Esophagus muscularis mucosa (tissue), 4 donors: ENCODE measurements around the gene VWA3B. TPM values are rescaled to one million over a fixed set of nuclear protein-coding genes. Genes with fewer than 3 reads are reported as not detected.
"Not testable (repeated sequence)": the region's sequence is repeated elsewhere in the genome, so short reads cannot be mapped to it uniquely, and the experiment has no call there.

Experiments
- DNase-seq: peaks from one replicate; pipeline ENCODE4 v3.0.0-alpha.2; 2017; ENCODE audit errors: extremely low spot score
- H3K27ac ChIP-seq, 4 donors: fragments of 200-600 bp; sonication (generic); replicated peaks in 1 of 4; 1 replicate in 3 of 4; 2 replicates in 1 of 4; pipeline ENCODE4 v1.5.1; 2016 to 2019; ENCODE audit warnings: mild to moderate bottlenecking in 1 of 4
- H3K27me3 ChIP-seq, 4 donors: fragments of 200-600 bp; sonication (generic); one replicate each; pipeline versions ENCODE4 v1.5.1 to v1.6.0; 2016 to 2019
- H3K36me3 ChIP-seq, 4 donors: fragments of 200-600 bp; sonication (generic); one replicate each; pipeline ENCODE4 v1.5.1; 2016 to 2019
- H3K4me1 ChIP-seq, 4 donors: fragments of 200-600 bp; sonication (generic); one replicate each; pipeline ENCODE4 v1.5.1; 2016 to 2019
- H3K4me3 ChIP-seq, 4 donors: fragments of 200-600 bp; sonication (generic); 1 replicate in 2 of 4; 2 replicates in 2 of 4; pipeline ENCODE4 v1.5.1; 2016 to 2019; ENCODE audit warnings: mild to moderate bottlenecking in 4 of 4, moderate library complexity in 1 of 4
- H3K9me3 ChIP-seq, 4 donors: fragments of 200-600 bp; sonication (generic); 1 replicate in 3 of 4; 2 replicates in 1 of 4; pipeline ENCODE4 v1.5.1; 2016 to 2019
- EP300 ChIP-seq: sonication (generic); formaldehyde crosslinking; IDR thresholded peaks from one replicate; pipeline ENCODE4 v1.6.1; 2017; ENCODE audit warnings: antibody characterized with exemption
- POLR2A ChIP-seq: fragments of 450-650 bp; IDR thresholded peaks from one replicate; pipeline ENCODE4 v1.6.1; 2017; ENCODE audit warnings: antibody characterized with exemption, moderate library complexity, mild to moderate bottlenecking, low read depth
- POLR2AphosphoS5 ChIP-seq, 2 donors: sonication (generic); formaldehyde crosslinking; IDR thresholded peaks; one replicate each; pipeline ENCODE4 v1.6.1; 2017; ENCODE audit warnings: antibody characterized with exemption in 2 of 2
- WGBS: methylation state at CpG from one replicate; pipeline ENCODE4 v1.1.5; 2018; 5-methylcytosine and 5-hydroxymethylcytosine counted together
- intact Hi-C: fragments of 100-400 bp; cut with DNase I; formaldehyde crosslinking; loops from one replicate; pipeline ENCODE4 v1.15.1; 2023
- total RNA-seq, 4 donors: library from RNA; depleted of rRNA; stranded (reverse); fragments of >200 nt; gene quantifications; one replicate each; pipeline versions ENCODE4 v1.1.0 to v1.2.1, GENCODE V29; 2016
- TF ChIP-seq, protein P1 (sequence below), 3 experiments: fragments of 200-600 bp in 2 of 3; fragments of 450-650 bp in 1 of 3; sonication (generic) in 2 of 3; IDR thresholded peaks; one replicate each; pipeline ENCODE4 v1.5.1; 2017 to 2019; ENCODE audit warnings: antibody characterized with exemption in 3 of 3, mild to moderate bottlenecking in 2 of 3, moderate library complexity in 1 of 3

VWA3B gene
- total RNA-seq, 4 donors from 2014 or later = not detected

DNA sequence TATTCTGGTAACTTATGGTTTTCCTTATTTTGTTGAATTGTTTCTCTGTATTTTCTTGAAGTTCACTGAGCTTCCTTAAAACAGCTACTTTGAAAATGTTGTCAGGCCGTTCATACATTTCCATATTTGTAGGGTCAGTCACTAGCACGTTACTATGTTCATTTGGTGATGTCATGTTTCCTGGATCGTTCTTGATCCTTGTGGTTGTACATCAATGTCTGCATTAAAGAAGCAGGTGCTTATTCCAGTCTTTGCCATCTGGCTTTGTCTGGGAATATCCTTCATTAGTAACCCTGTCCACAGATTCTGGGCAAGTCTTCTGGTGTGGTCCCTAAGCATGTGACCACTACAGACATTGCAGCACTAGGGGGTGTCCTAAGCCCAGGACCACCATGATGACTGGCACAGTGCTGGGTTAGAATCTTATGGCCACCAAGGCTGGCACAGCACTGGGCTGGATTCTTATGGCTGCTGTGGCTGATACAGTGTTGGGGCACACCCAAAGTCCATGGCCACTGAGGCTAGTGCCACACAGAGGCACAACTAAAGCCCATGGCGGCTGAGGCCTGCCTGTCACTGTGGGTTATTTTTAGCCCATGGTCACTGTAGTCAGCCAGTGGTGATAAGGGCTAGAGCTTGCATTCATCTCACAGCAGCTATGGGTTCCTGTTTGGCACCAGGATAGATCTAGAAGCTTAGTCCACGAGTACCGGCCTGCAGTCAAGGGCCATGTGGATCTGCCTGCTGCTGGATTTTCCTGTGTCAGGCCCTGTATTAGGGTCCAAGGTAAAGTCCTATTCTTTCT lies 13.2 kb downstream of the VWA3B start:
- 76% methylated on average over 3 of the region's 6 CpGs for WGBS
- intact Hi-C loops = no loop called here
- no peak for DNase-seq
- Histone ChIP-seq H3K27ac (no peak overlapping the region), H3K36me3 (no peaks in the 10 kb centered on the region), H3K4me3 (no peak overlapping the region), H3K27me3 (no peaks in the 10 kb centered on the region), H3K9me3 (peaks cover 0 to 26% (median 12%) of the 10 kb centered on the region in 4 donors), H3K4me1 (no peaks in the 10 kb centered on the region)
- TF ChIP-seq POLR2A (no peak), POLR2AphosphoS5 (IDR thresholded peaks at IDR 0.05) (no peak), EP300 (no peak)
- TF ChIP-seq, protein P1, sequence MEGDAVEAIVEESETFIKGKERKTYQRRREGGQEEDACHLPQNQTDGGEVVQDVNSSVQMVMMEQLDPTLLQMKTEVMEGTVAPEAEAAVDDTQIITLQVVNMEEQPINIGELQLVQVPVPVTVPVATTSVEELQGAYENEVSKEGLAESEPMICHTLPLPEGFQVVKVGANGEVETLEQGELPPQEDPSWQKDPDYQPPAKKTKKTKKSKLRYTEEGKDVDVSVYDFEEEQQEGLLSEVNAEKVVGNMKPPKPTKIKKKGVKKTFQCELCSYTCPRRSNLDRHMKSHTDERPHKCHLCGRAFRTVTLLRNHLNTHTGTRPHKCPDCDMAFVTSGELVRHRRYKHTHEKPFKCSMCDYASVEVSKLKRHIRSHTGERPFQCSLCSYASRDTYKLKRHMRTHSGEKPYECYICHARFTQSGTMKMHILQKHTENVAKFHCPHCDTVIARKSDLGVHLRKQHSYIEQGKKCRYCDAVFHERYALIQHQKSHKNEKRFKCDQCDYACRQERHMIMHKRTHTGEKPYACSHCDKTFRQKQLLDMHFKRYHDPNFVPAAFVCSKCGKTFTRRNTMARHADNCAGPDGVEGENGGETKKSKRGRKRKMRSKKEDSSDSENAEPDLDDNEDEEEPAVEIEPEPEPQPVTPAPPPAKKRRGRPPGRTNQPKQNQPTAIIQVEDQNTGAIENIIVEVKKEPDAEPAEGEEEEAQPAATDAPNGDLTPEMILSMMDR (IDR thresholded peaks at IDR 0.05) = no peak

DNA sequence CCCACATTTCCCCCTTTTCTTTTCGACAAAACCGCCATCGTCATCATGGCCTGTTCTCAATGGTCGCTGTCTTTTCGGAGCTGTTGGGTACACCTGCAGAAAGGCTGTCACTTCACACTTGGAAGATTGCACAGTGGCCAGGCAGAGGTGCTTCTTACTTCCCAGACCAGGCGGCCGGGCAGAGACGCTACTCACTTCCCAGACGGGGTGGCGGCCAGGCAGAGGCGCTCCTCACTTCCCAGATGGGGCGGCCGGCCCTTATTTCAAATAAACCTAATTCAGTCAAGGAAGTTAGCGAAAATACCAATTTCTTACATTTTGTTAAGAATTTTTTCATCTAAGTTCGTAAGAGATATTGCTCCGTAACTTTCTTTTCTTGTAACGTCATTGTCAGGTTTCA lies 15.3 kb downstream of the VWA3B start:
- 94% methylated on average over 17 of the region's 17 CpGs for WGBS
- peaks cover 0 to 14% (median 9%) of the 10 kb centered on the region in 4 donors for H3K9me3 ChIP-seq
- H3K4me1 ChIP-seq, H3K27ac ChIP-seq, H3K4me3 ChIP-seq, intact Hi-C loops, H3K36me3 ChIP-seq, DNase-seq, H3K27me3 ChIP-seq: not testable (repeated sequence)

DNA sequence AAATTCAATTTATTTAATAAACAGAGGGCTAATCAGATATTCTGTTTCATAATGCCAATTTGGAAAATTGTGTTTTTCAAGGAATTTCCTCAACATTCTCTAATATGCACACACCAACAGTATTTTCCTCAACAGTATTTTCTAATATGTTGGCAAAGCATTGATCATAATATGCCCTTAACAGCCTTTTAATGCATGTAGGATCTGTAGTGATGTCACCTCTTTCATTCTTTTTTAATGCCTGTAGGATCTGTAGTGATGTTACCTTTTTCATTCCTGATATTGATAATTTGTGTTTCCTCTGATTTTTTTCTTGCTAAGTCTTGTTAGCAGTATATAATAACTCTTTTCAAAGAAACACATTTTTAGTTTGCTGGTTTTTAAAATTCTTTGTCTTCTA lies 15.9 kb downstream of the VWA3B start:
- Histone ChIP-seq H3K4me1 (no peaks in the 10 kb centered on the region), H3K9me3 (peaks cover 0 to 14% (median 9%) of the 10 kb centered on the region in 4 donors), H3K4me3 (no peak overlapping the region), H3K27ac (no peak overlapping the region), H3K27me3 (no peaks in the 10 kb centered on the region), H3K36me3 (no peaks in the 10 kb centered on the region)
- intact Hi-C loops = no loop called here
- TF ChIP-seq EP300 (no peak), POLR2A (no peak), POLR2AphosphoS5 (IDR thresholded peaks at IDR 0.05) (no peak)
- TF ChIP-seq, protein P1 (IDR thresholded peaks at IDR 0.05) = no peak
- no peak for DNase-seq

DNA sequence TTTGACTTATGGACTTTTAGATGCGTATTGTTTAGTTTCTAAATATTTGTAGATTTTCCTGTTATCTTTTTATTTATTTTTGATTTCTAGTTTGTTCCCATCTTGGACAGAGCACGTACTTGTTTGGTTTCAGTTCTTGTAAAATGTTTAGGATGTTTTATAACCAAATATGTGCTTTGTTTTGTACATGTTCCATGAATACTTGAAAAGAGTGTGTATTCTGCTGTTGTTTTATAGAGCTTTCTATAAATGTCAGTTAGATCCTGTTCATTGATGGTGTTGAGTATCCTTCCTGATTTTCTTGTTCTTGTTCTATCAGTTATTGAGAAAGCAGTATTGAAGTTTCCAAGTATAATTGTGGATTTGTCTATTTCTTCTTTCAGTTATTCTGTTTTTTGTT lies 21.1 kb downstream of the VWA3B start:
- Histone ChIP-seq H3K4me1 (no peaks in the 10 kb centered on the region), H3K4me3 (no peak overlapping the region), H3K9me3 (peaks cover 0 to 6% (median 0%) of the 10 kb centered on the region in 4 donors), H3K27ac (no peak overlapping the region), H3K27me3 (no peaks in the 10 kb centered on the region), H3K36me3 (no peaks in the 10 kb centered on the region)
- no peak for DNase-seq
- intact Hi-C loops = no loop called here
- 86% methylated on average over 2 of the region's 2 CpGs for WGBS
- no peak for TF ChIP-seq POLR2A
- TF ChIP-seq EP300 = no peak
- TF ChIP-seq, protein P1 (IDR thresholded peaks at IDR 0.05) = no peak
- no peak for TF ChIP-seq POLR2AphosphoS5 (IDR thresholded peaks at IDR 0.05)

DNA sequence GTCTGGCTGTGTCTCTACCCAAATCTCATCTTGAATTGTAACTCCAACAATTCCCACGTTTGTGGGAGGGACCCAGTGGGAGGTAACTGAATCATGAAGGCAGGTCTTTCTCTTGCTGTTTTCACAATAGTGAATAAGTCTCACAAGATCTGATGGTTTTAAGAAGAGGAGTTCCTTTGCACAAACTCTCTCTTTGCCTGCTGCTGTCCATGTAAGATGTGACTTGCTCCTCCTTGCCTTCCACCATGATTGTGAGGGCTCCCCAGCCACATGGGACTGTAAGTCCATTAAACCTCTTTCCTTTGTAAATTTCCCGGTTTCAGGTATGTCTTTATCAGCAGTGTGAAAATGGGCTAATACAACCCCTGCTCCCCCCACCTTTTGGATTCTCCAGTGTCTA lies 23.8 kb downstream of the VWA3B start:
- Histone ChIP-seq H3K9me3 (peaks cover 0 to 3% (median 0%) of the 10 kb centered on the region in 4 donors), H3K27ac (no peak overlapping the region), H3K4me3 (no peak overlapping the region), H3K4me1 (no peaks in the 10 kb centered on the region), H3K36me3 (no peaks in the 10 kb centered on the region), H3K27me3 (no peaks in the 10 kb centered on the region)
- TF ChIP-seq EP300 (no peak), POLR2AphosphoS5 (IDR thresholded peaks at IDR 0.05) (no peak), POLR2A (no peak)
- TF ChIP-seq, protein P1 (IDR thresholded peaks at IDR 0.05) = no peak
- 93% methylated on average over 2 of the region's 2 CpGs for WGBS
- intact Hi-C loops = no loop called here
- no peak for DNase-seq
